Endothelial cell of umbilical vein (primary cell): ENCODE results near the gene CTBP2. TPM values are rescaled to one million over a fixed set of nuclear protein-coding genes. Genes with fewer than 3 reads are reported as not detected.

Experiments
- BruUV-seq: library from RNA; stranded (reverse); fragments of 400-500 nt; replicated peaks from 2 replicates; lab custom pipeline; 2021; lab: Mats Ljungman, UMichigan
- CTCF ChIA-PET: fragments of 300-600, 350-600 bp; sonication (Branson Sonifier 250); formaldehyde crosslinking; loops from one replicate; lab custom pipeline; 2021; ENCODE audit warnings: antibody characterized with exemption, inconsistent platforms; lab: Charles Lee
- POLR2A ChIA-PET: fragments of 300-600, 350-600 bp; sonication (Branson Sonifier 250); formaldehyde crosslinking; loops from one replicate; lab custom pipeline; 2021; ENCODE audit warnings: antibody characterized with exemption, inconsistent platforms; lab: Charles Lee
- DNase-seq: peaks from one replicate; pipeline ENCODE4 v3.0.0-alpha.2; 2011; ENCODE audit warnings: low read depth, low spot score
- FAIRE-seq: peaks from 2 replicates; lab custom pipeline; 2011; peaks lifted over from hg19 to GRCh38; lab: Jason Lieb, UNC
- H2AFZ ChIP-seq: 2 replicates; pipeline ENCODE4 v1.6.0; 2012; ENCODE audit warnings: low read depth, low read length, control low read depth, inconsistent platforms
- H3K27ac ChIP-seq: 2 replicates; pipeline ENCODE4 v1.5.1; 2011; ENCODE audit warnings: low read depth, mild to moderate bottlenecking, control low read depth, low read length, moderate library complexity; ENCODE audit not compliant: insufficient read depth
- H3K27me3 ChIP-seq, 2 experiments: 2 replicates each; pipeline versions ENCODE4 v1.6.0 to v1.6.1; 2011; ENCODE audit warnings: low read length in 2 of 2, mixed read lengths in 1 of 2; ENCODE audit not compliant: control insufficient read depth in 2 of 2, insufficient read depth in 2 of 2
- H3K36me3 ChIP-seq, 2 experiments: 2 replicates in 1 of 2; 3 replicates in 1 of 2; pipeline ENCODE4 v1.5.1; 2011; ENCODE audit warnings: low read length in 2 of 2, mild to moderate bottlenecking in 1 of 2, moderate library complexity in 1 of 2; ENCODE audit not compliant: control insufficient read depth in 2 of 2, insufficient read depth in 2 of 2; ENCODE audit errors: extremely low read depth in 1 of 2
- H3K4me1 ChIP-seq: 3 replicates; pipeline ENCODE4 v1.5.1; 2011; ENCODE audit warnings: mild to moderate bottlenecking, low read length; ENCODE audit not compliant: control insufficient read depth, insufficient read depth; ENCODE audit errors: extremely low read depth
- H3K4me2 ChIP-seq: 2 replicates; pipeline ENCODE4 v1.6.1; 2011; ENCODE audit warnings: low read length, control low read depth, mixed read lengths; ENCODE audit not compliant: insufficient read depth
- H3K4me3 ChIP-seq, 3 experiments: fragments of 200-600 bp in 1 of 3; sonication (generic), shearing (Covaris generic) in 1 of 3; replicated peaks in 1 of 3; 2 replicates each; pipeline ENCODE4 v1.5.1; 2011 to 2016; ENCODE audit warnings: control low read depth in 3 of 3, low read length in 3 of 3, mild to moderate bottlenecking in 2 of 3, inconsistent platforms in 1 of 3, low read depth in 1 of 3, moderate library complexity in 1 of 3; ENCODE audit not compliant: insufficient read depth in 1 of 3
- H3K79me2 ChIP-seq: 2 replicates; pipeline ENCODE4 v1.6.0; 2012; ENCODE audit warnings: low read length, inconsistent platforms; ENCODE audit not compliant: control insufficient read depth, insufficient read depth
- H3K9ac ChIP-seq: replicated peaks from 2 replicates; pipeline ENCODE3; 2011; ENCODE audit warnings: low read length, control low read depth; ENCODE audit not compliant: insufficient read depth; ENCODE audit errors: extremely low read depth
- H3K9me1 ChIP-seq: replicated peaks from 3 replicates; pipeline ENCODE4 v1.6.0; 2011; ENCODE audit warnings: mild to moderate bottlenecking, low read length; ENCODE audit not compliant: control insufficient read depth, insufficient read depth; ENCODE audit errors: extremely low read depth
- H3K9me3 ChIP-seq: replicated peaks from 2 replicates; pipeline ENCODE4 v1.5.1; 2012; ENCODE audit warnings: low read length, inconsistent platforms; ENCODE audit not compliant: control insufficient read depth, insufficient read depth
- H4K20me1 ChIP-seq: replicated peaks from 2 replicates; pipeline ENCODE3; 2011; ENCODE audit warnings: mild to moderate bottlenecking, low read length; ENCODE audit not compliant: control insufficient read depth, insufficient read depth; ENCODE audit errors: extremely low read depth
- CTCF ChIP-seq, 2 donors: IDR thresholded peaks; 1 replicate in 1 of 2; 2 replicates in 1 of 2; pipeline ENCODE4 v1.5.1; 2011; ENCODE audit warnings: low read length in 2 of 2, mild to moderate bottlenecking in 2 of 2, moderate library complexity in 2 of 2, control low read depth in 1 of 2, inconsistent platforms in 1 of 2, low read depth in 1 of 2; ENCODE audit not compliant: insufficient read depth in 1 of 2; ENCODE audit errors: extremely low read depth in 1 of 2
- EZH2 ChIP-seq: IDR thresholded peaks from 2 replicates; pipeline ENCODE4 v1.6.1; 2012; ENCODE audit warnings: borderline replicate concordance, low read depth, mild to moderate bottlenecking, moderate library complexity, low read length, inconsistent platforms; ENCODE audit not compliant: severe bottlenecking
- FOS ChIP-seq: IDR thresholded peaks from 2 replicates; pipeline ENCODE4 v1.6.1; 2011; ENCODE audit warnings: mild to moderate bottlenecking, low read length, moderate library complexity, borderline replicate concordance; ENCODE audit not compliant: insufficient read depth
- GATA2 ChIP-seq: IDR thresholded peaks from 2 replicates; pipeline ENCODE4 v1.7.0; 2011; ENCODE audit warnings: low read depth, mild to moderate bottlenecking, moderate library complexity, mixed read lengths, low read length; ENCODE audit not compliant: insufficient read length, insufficient read depth
- JUN ChIP-seq: IDR thresholded peaks from 2 replicates; pipeline ENCODE4 v1.6.1; 2011; ENCODE audit warnings: borderline replicate concordance, low read depth; ENCODE audit not compliant: insufficient read length, insufficient read depth
- MAX ChIP-seq: IDR thresholded peaks from 2 replicates; pipeline ENCODE4 v1.6.1; 2011; ENCODE audit not compliant: insufficient read depth, insufficient read length
- MYC ChIP-seq: IDR thresholded peaks from one replicate; pipeline ENCODE4 v1.6.1; 2011; ENCODE audit warnings: mild to moderate bottlenecking, low read depth, low read length
- POLR2A ChIP-seq: IDR thresholded peaks from 2 replicates; pipeline ENCODE4 v1.6.1; 2012; ENCODE audit warnings: low read depth, mild to moderate bottlenecking, control low read depth, low read length
- POLR2AphosphoS5 ChIP-seq: IDR thresholded peaks from 2 replicates; pipeline ENCODE4 v1.6.1; 2012; ENCODE audit warnings: low read depth, mild to moderate bottlenecking, control low read depth, low read length, moderate library complexity; ENCODE audit not compliant: insufficient read depth
- dilution Hi-C: fragments of 300-500 bp; cut with MboI; formaldehyde crosslinking; loops from one replicate; pipeline ENCODE4 v1.15.0; 2019; ENCODE audit warnings: low sequenced_read_pairs; ENCODE audit not compliant: extremely low pct_ligation_motif_present
- intact Hi-C: fragments of 100-400 bp; cut with micrococcal nuclease; formaldehyde crosslinking; loops from one replicate; pipeline ENCODE4 v1.10.0; 2022
- polyA plus RNA-seq, 4 experiments: library from polyadenylated mRNA; depleted of rRNA in 3 of 4; stranded (reverse) in 3 of 4; unstranded in 1 of 4; fragments of >200 nt; gene quantifications; 2 replicates each; pipeline versions ENCODE4 v1.2.1 to v1.2.3, GENCODE V29; 2011 to 2012; ENCODE audit warnings: missing spikeins in 1 of 4
- total RNA-seq: library from RNA; stranded (reverse); gene quantifications from 2 replicates; pipeline ENCODE4 v1.2.3, GENCODE V29; 2021

The CTBP2 gene
- total and polyA plus RNA-seq, 2 donors (not counting 3 experiments of a cell fraction or from before 2014, with no cell fraction given), result 118 to 128 TPM

GRCh38 chr10:125112697-125113494, 47.5 kb downstream of the CTBP2 start:
- H3K4me1 ChIP-seq, result no peaks in the 10 kb centered on the region
- peaks cover 2 to 28% of the 10 kb centered on the region in 2 experiments for H3K36me3 ChIP-seq
- H3K9ac ChIP-seq, result no peak overlapping the region
- peaks cover 97% of the 10 kb centered on the region for H3K79me2 ChIP-seq
- CTCF ChIA-PET, result interaction anchor here (0.8 to 2.0 kb wide), 3 partner anchors 11 to 65 kb away, joined by 3 to 7 read pairs (median 4); no protein-coding TSS in a partner anchor
- BruUV-seq, result no TSS peak
- POLR2A ChIA-PET, result interaction anchor here (0.7 kb wide), 1 partner anchor 93 kb away, joined by 3 read pairs; no protein-coding TSS in a partner anchor
- DNase-seq (no peak), FAIRE-seq (peak; percentile 4)
- H3K27ac ChIP-seq, result no peak overlapping the region
- H4K20me1 ChIP-seq, result peaks cover 5% of the 10 kb centered on the region
- H3K9me1 ChIP-seq, result no peaks in the 10 kb centered on the region
- no peak overlapping the region for H3K4me2 ChIP-seq
- TF ChIP-seq POLR2A (no peak), EZH2 (no peak), JUN (no peak), POLR2AphosphoS5 (no peak), MYC (no peak), FOS (no peak), CTCF (IDR thresholded peaks at IDR 0.05; ENCODE audit: extremely low read depth in 1 of 2, insufficient read depth in 1 of 2, low read depth in 1 of 2, low read length in 2 of 2) (no peak), MAX (no peak), GATA2 (no peak)
- H2AFZ ChIP-seq, result no peak overlapping the region
- intact Hi-C loops (no loop called here), dilution Hi-C loops (no loop called here)
- H3K9me3 ChIP-seq, result no peaks in the 10 kb centered on the region
- no peaks in the 10 kb centered on the region for H3K27me3 ChIP-seq
- H3K4me3 ChIP-seq, result no peak overlapping the region
